A549 treated with Hydrocortisone at 1 μM for 4 hours (cell line): ENCODE data around the gene BBS9. TPM values are rescaled to one million over a fixed set of nuclear protein-coding genes. Genes with fewer than 3 reads are reported as not detected.

Experiments
- total RNA-seq: library from RNA; stranded (reverse); fragments of 200-300 nt; extraction: Qiagen RNA extraction; gene quantifications from 5 replicates; pipeline ENCODE4 v1.2.3, GENCODE V29; 2022

BBS9 gene
- total RNA-seq: 2.6 to 4.8 TPM (median 3.0 TPM) in 5 replicates

GRCh38 chr7:33128990-33129805 lies at the start of gene BBS9:
Gene BBS9, plus strand, starts transcription at chr7:33129564. Its CDS starts 16,689 bp downstream, at chr7:33146253.

GRCh38 chr7:33109005-33109757 lies 20.2 kb upstream of the BBS9 start, which contains the start of gene RP9:
Gene RP9, minus strand, starts transcription at chr7:33109404. Its CDS starts 32 bp downstream, at chr7:33109372.

Other genes with a start within 250 kb of the BBS9 start
- 20.5 to 31.3 TPM (median 24.6 TPM) in 5 replicates for gene KBTBD2, start 237.8 kb upstream of the BBS9 start, total RNA-seq
- gene FKBP9, start 172.1 kb upstream of the BBS9 start, total RNA-seq: 70.1 to 149 TPM (median 84.9 TPM) in 5 replicates
- 31.9 to 41.5 TPM (median 35.3 TPM) in 5 replicates for gene NT5C3A, start 66.8 kb upstream of the BBS9 start, total RNA-seq
- 26.7 to 37.1 TPM (median 32.2 TPM) in 5 replicates for gene RP9, start 20.2 kb upstream of the BBS9 start, total RNA-seq